Naive thymus-derived CD4-positive, alpha-beta T cell (primary cell): ENCODE results near the gene BCDIN3D. TPM values are rescaled to one million over a fixed set of nuclear protein-coding genes. Genes with fewer than 3 reads are reported as not detected.

ENCODE experiments used
- ATAC-seq: fragments of 150-1000 bp; cut with Tn5 transposase; 2 replicates; pipeline ENCODE4 v1.10.0; 2021; ENCODE audit warnings: mild to moderate bottlenecking, moderate library complexity
- CTCF ChIA-PET: fragments of 350-600 bp; sonication (Branson Sonifier 250); formaldehyde crosslinking; loops from one replicate; lab custom pipeline; 2021; ENCODE audit warnings: antibody characterized with exemption; lab: Charles Lee
- POLR2A ChIA-PET: fragments of 350-600 bp; sonication (Branson Sonifier 250); formaldehyde crosslinking; loops from one replicate; lab custom pipeline; 2021; ENCODE audit warnings: antibody characterized with exemption, inconsistent platforms; lab: Charles Lee
- DNase-seq, 9 donors: peaks; one replicate each; pipeline versions ENCODE4 v3.0.0 to v3.0.0-alpha.2; 2020 to 2022; ENCODE audit warnings: mixed read lengths in 1 of 9
- H3K27ac ChIP-seq: one replicate; pipeline ENCODE4 v1.7.0; 2013; ENCODE audit warnings: mild to moderate bottlenecking, low read depth, low read length, moderate library complexity
- H3K27me3 ChIP-seq, 2 donors: one replicate each; pipeline ENCODE4 v1.7.0; 2013; ENCODE audit warnings: low read length in 2 of 2, mild to moderate bottlenecking in 2 of 2, moderate library complexity in 2 of 2; ENCODE audit not compliant: control insufficient read depth in 2 of 2, insufficient read depth in 2 of 2
- H3K36me3 ChIP-seq, 3 experiments: 1 replicate in 2 of 3; 2 replicates in 1 of 3; pipeline ENCODE4 v1.7.0; 2013; ENCODE audit warnings: low read length in 3 of 3, mild to moderate bottlenecking in 3 of 3, moderate library complexity in 1 of 3; ENCODE audit not compliant: insufficient read depth in 3 of 3, control insufficient read depth in 2 of 3
- H3K4me1 ChIP-seq, 2 donors: one replicate each; pipeline ENCODE4 v1.7.0; 2013; ENCODE audit warnings: low read length in 2 of 2, mild to moderate bottlenecking in 2 of 2, moderate library complexity in 1 of 2; ENCODE audit not compliant: control insufficient read depth in 2 of 2, insufficient read depth in 2 of 2
- H3K4me3 ChIP-seq: 2 replicates; pipeline ENCODE4 v1.7.0; 2013; ENCODE audit warnings: mild to moderate bottlenecking, low read length
- H3K9me3 ChIP-seq, 3 experiments: 1 replicate in 2 of 3; 2 replicates in 1 of 3; pipeline ENCODE4 v1.7.0; 2013; ENCODE audit warnings: low read length in 3 of 3; ENCODE audit not compliant: control insufficient read depth in 2 of 3
- H3K27ac Mint-ChIP-seq, 9 donors: one replicate each; pipeline ENCODE4 v1.8.0; 2020 to 2022; ENCODE audit warnings: mixed read lengths in 9 of 9, mild to moderate bottlenecking in 8 of 9, moderate library complexity in 5 of 9, inconsistent platforms in 2 of 9
- H3K27me3 Mint-ChIP-seq, 5 donors: one replicate each; pipeline ENCODE4 v1.8.0; 2021 to 2022; ENCODE audit warnings: mixed read lengths in 5 of 5, mild to moderate bottlenecking in 1 of 5
- H3K36me3 Mint-ChIP-seq, 5 donors: one replicate each; pipeline ENCODE4 v1.8.0; 2020 to 2022; ENCODE audit warnings: mixed read lengths in 5 of 5, mild to moderate bottlenecking in 3 of 5, inconsistent platforms in 1 of 5
- H3K4me1 Mint-ChIP-seq, 7 donors: one replicate each; pipeline ENCODE4 v1.8.0; 2020 to 2022; ENCODE audit warnings: mixed read lengths in 7 of 7, mild to moderate bottlenecking in 3 of 7, inconsistent platforms in 1 of 7
- H3K4me3 Mint-ChIP-seq, 10 donors: one replicate each; pipeline ENCODE4 v1.8.0; 2020 to 2022; ENCODE audit warnings: mild to moderate bottlenecking in 10 of 10, mixed read lengths in 10 of 10, moderate library complexity in 6 of 10, inconsistent platforms in 2 of 10
- H3K9me3 Mint-ChIP-seq, 11 donors: one replicate each; pipeline ENCODE4 v1.8.0; 2020 to 2022; ENCODE audit warnings: mixed read lengths in 11 of 11, mild to moderate bottlenecking in 4 of 11, inconsistent platforms in 1 of 11, moderate library complexity in 1 of 11
- intact Hi-C, 2 donors: fragments of 100-400 bp; cut with micrococcal nuclease; formaldehyde crosslinking; loops; one replicate each; pipeline ENCODE4 v1.15.1; 2023
- polyA plus RNA-seq, 2 donors: library from polyadenylated mRNA; unstranded; fragments of 300-500 nt; fragmentation: Illumina TruSeq; gene quantifications; one replicate each; pipeline ENCODE4 v1.2.3, GENCODE V29; 2021
- total RNA-seq, 6 experiments: library from RNA in 5 of 6; stranded (reverse) in 5 of 6; gene quantifications; 1 replicate in 5 of 6; 2 replicates in 1 of 6; pipeline ENCODE4 v1.2.3 and lab custom pipeline; 2021 to 2026

BCDIN3D gene
- total and polyA plus RNA-seq, 7 experiments from 2014 or later: 3.7 to 17.4 (median 6.8) TPM

- no peak overlapping the region for H3K4me3 Mint-ChIP-seq
- no peaks in the 10 kb centered on the region for H3K4me1 ChIP-seq
- no peak overlapping the region for H3K27ac ChIP-seq
- H3K27me3 ChIP-seq: no peaks in the 10 kb centered on the region
- no peaks in the 10 kb centered on the region for H3K9me3 Mint-ChIP-seq
- peaks cover 0 to 4% (median 0%) of the 10 kb centered on the region in 5 donors for H3K27me3 Mint-ChIP-seq
- ChIA-PET POLR2A (interaction anchor here (0.6 kb wide), 1 partner anchor 569 kb away, joined by 3 read pairs; no protein-coding TSS in a partner anchor), CTCF (interaction anchor here (0.6 to 1.6 kb wide), 4 partner anchors 21 to 286 kb away, joined by 3 to 5 read pairs (median 4); no protein-coding TSS in a partner anchor)
- H3K4me1 Mint-ChIP-seq: peaks cover 0 to 6% (median 0%) of the 10 kb centered on the region in 7 donors
- H3K9me3 ChIP-seq: no peaks in the 10 kb centered on the region
- no peaks in the 10 kb centered on the region for H3K36me3 ChIP-seq
- H3K27ac Mint-ChIP-seq: no peak overlapping the region
- no peak overlapping the region for H3K4me3 ChIP-seq
- intact Hi-C loops: no loop called here
- no peak for DNase-seq
- H3K36me3 Mint-ChIP-seq: no peaks in the 10 kb centered on the region
- ATAC-seq: no peak
Measured at GRCh38 chr12:49868449-49868848, 25.5 kb upstream of the BCDIN3D start.

- H3K4me3 ChIP-seq: no peak overlapping the region
- Mint-ChIP-seq H3K9me3 (no peaks in the 10 kb centered on the region), H3K36me3 (no peaks in the 10 kb centered on the region), H3K27me3 (peaks cover 0 to 4% (median 0%) of the 10 kb centered on the region in 5 donors), H3K4me3 (no peak overlapping the region), H3K4me1 (peaks cover 0 to 6% (median 0%) of the 10 kb centered on the region in 7 donors), H3K27ac (peak overlapping the region in 1 of 9 donors; percentile 51)
- H3K27ac ChIP-seq: no peak overlapping the region
- no peaks in the 10 kb centered on the region for H3K9me3 ChIP-seq
- H3K27me3 ChIP-seq: no peaks in the 10 kb centered on the region
- intact Hi-C loops: loop anchor here (1.0 to 2.0 kb wide), 4 partner anchors 77 to 203 kb away; no protein-coding TSS in a partner anchor
- POLR2A ChIA-PET: interaction anchor here (0.6 to 1.9 kb wide), 2 partner anchors 127 to 568 kb away, joined by 3 to 9 read pairs; partner anchors contain the start of gene TMBIM6
- no peaks in the 10 kb centered on the region for H3K4me1 ChIP-seq
- CTCF ChIA-PET: interaction anchor here (0.6 to 1.6 kb wide), 5 partner anchors 20 to 287 kb away, joined by 3 to 5 read pairs (median 4); no protein-coding TSS in a partner anchor
- DNase-seq (no peak), ATAC-seq (no peak)
- H3K36me3 ChIP-seq: no peaks in the 10 kb centered on the region
Measured at GRCh38 chr12:49867570-49868341, 24.9 kb upstream of the BCDIN3D start.

- Mint-ChIP-seq H3K36me3 (no peaks in the 10 kb centered on the region), H3K4me3 (no peak overlapping the region), H3K9me3 (peaks cover 0 to 1% (median 0%) of the 10 kb centered on the region in 11 donors), H3K27me3 (peaks cover 0 to 4% (median 0%) of the 10 kb centered on the region in 5 donors), H3K4me1 (peaks cover 0 to 6% (median 0%) of the 10 kb centered on the region in 7 donors), H3K27ac (no peak overlapping the region)
- ChIA-PET POLR2A (interaction anchor here (0.7 to 1.9 kb wide), 3 partner anchors 24 to 126 kb away, joined by 3 to 9 read pairs (median 4); partner anchors contain the start of genes BCDIN3D and TMBIM6), CTCF (interaction anchor here (0.5 to 1.6 kb wide), 6 partner anchors 19 to 392 kb away, joined by 3 to 4 read pairs (median 4); no protein-coding TSS in a partner anchor)
- H3K4me3 ChIP-seq: no peak overlapping the region
- H3K36me3 ChIP-seq: no peaks in the 10 kb centered on the region
- DNase-seq: peak; percentile 46 to 80 (median 62)
- intact Hi-C loops: loop anchor here (1.0 to 2.0 kb wide), 4 partner anchors 78 to 203 kb away; no protein-coding TSS in a partner anchor
- ATAC-seq: peak; percentile 86
- no peaks in the 10 kb centered on the region for H3K27me3 ChIP-seq
- H3K9me3 ChIP-seq: no peaks in the 10 kb centered on the region
- H3K27ac ChIP-seq: no peak overlapping the region
- H3K4me1 ChIP-seq: no peaks in the 10 kb centered on the region
Measured at GRCh38 chr12:49866859-49867569, 24.1 kb upstream of the BCDIN3D start.

- Mint-ChIP-seq H3K36me3 (no peaks in the 10 kb centered on the region), H3K4me1 (peaks cover 0 to 6% (median 0%) of the 10 kb centered on the region in 7 donors), H3K27me3 (peaks cover 0 to 4% (median 0%) of the 10 kb centered on the region in 5 donors), H3K4me3 (peak overlapping the region in 1 of 10 donors; percentile 17), H3K27ac (peak overlapping the region in 1 of 9 donors; percentile 51), H3K9me3 (peaks cover 0 to 1% (median 0%) of the 10 kb centered on the region in 11 donors)
- H3K4me3 ChIP-seq: no peak overlapping the region
- ChIA-PET CTCF (interaction anchor here (2.0 kb wide), 1 partner anchor 88 kb away, joined by 6 read pairs; no protein-coding TSS in a partner anchor), POLR2A (interaction anchor here (0.5 to 1.9 kb wide), 5 partner anchors 20 to 552 kb away, joined by 3 to 9 read pairs (median 4); partner anchors contain the start of gene TMBIM6)
- H3K4me1 ChIP-seq: no peaks in the 10 kb centered on the region
- DNase-seq (no peak), ATAC-seq (no peak)
- H3K27me3 ChIP-seq: no peaks in the 10 kb centered on the region
- no peaks in the 10 kb centered on the region for H3K9me3 ChIP-seq
- intact Hi-C loops: loop anchor here in 1 of 2 donors (2.0 kb wide), 1 partner anchor 79 kb away; no protein-coding TSS in a partner anchor
- H3K36me3 ChIP-seq: no peaks in the 10 kb centered on the region
- no peak overlapping the region for H3K27ac ChIP-seq
Measured at GRCh38 chr12:49865782-49866135, 22.9 kb upstream of the BCDIN3D start.

- H3K27ac Mint-ChIP-seq: peak overlapping the region in 1 of 9 donors; percentile 51
- POLR2A ChIA-PET: interaction anchor here (0.5 to 1.0 kb wide), 3 partner anchors 21 to 552 kb away, joined by 3 to 9 read pairs (median 4); no protein-coding TSS in a partner anchor
- peaks cover 0 to 6% (median 0%) of the 10 kb centered on the region in 7 donors for H3K4me1 Mint-ChIP-seq
Measured at GRCh38 chr12:49865109-49865781, 22.3 kb upstream of the BCDIN3D start.

More at GRCh38 chr12:49865109-49865781, 22.3 kb upstream of the BCDIN3D start:
- Histone ChIP-seq H3K36me3 (no peaks in the 10 kb centered on the region), H3K27me3 (no peaks in the 10 kb centered on the region), H3K27ac (no peak overlapping the region), H3K4me1 (no peaks in the 10 kb centered on the region), H3K4me3 (no peak overlapping the region), H3K9me3 (no peaks in the 10 kb centered on the region)
- peaks cover 0 to 1% (median 0%) of the 10 kb centered on the region in 11 donors for H3K9me3 Mint-ChIP-seq
- H3K36me3 Mint-ChIP-seq: no peaks in the 10 kb centered on the region
- DNase-seq: no peak
- H3K27me3 Mint-ChIP-seq: peaks cover 0 to 4% (median 0%) of the 10 kb centered on the region in 5 donors
- ATAC-seq: no peak
- intact Hi-C loops: no loop called here
- CTCF ChIA-PET: interaction anchor here (0.6 to 2.0 kb wide), 2 partner anchors 84 to 87 kb away, joined by 4 to 6 read pairs; no protein-coding TSS in a partner anchor
- H3K4me3 Mint-ChIP-seq: peak overlapping the region in 1 of 10 donors; percentile 17
